HS-27A (cell line): ENCODE data around the gene NELFB.
A peak's percentile ranks its signal among the peaks of the same experiment; 100 is the strongest.

Experiments used
- DNase-seq: peaks from one replicate; pipeline ENCODE4 v3.0.0-alpha.2; 2012; ENCODE audit warnings: low read depth, missing footprints

The NELFB gene

DNA sequence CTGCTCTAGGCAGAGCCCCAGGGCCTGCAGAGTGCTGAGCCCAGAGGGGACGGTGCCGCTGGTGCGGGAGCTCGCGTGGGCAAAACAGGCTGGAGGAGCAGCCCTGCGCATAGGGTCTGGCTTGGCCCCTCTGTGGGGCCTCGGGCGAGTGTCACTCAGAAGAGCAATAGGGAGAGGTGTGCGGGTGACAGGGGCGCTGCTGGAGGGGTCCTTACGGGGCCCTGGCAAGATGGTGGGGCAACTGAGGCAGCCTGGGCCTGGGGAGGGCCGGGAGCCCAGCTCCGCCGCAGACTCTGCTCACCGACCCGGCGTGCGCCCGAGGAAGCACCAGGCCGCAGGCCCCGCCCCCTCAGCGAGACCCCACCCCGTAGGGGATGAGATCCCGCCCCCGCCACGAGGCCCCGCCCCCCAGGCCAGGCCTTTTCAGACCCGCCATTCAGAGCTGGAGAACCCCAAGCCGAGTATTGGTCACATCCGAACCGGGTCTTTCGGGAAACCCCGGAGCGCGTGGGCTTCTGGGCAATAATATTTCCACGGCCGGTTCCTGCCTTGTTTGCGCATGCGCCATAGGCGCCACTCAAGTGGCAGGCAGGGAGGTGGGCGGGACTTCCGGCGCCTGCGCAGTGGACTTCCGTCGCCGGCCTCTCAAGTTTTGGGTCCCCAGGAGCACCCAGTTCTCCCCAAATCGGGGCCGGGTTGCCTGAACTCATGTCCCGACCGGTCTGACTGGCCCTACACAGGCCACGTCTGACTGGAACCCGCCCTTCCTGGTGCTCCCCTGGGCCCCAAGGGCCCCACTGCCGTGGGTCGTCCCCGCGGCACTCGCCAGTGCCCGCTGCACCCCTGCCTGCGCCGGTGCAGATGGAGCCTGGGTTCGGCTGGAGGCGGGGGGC is 31.8 kb upstream of the NELFB start:
- DNase-seq, result peak; percentile 87

DNA sequence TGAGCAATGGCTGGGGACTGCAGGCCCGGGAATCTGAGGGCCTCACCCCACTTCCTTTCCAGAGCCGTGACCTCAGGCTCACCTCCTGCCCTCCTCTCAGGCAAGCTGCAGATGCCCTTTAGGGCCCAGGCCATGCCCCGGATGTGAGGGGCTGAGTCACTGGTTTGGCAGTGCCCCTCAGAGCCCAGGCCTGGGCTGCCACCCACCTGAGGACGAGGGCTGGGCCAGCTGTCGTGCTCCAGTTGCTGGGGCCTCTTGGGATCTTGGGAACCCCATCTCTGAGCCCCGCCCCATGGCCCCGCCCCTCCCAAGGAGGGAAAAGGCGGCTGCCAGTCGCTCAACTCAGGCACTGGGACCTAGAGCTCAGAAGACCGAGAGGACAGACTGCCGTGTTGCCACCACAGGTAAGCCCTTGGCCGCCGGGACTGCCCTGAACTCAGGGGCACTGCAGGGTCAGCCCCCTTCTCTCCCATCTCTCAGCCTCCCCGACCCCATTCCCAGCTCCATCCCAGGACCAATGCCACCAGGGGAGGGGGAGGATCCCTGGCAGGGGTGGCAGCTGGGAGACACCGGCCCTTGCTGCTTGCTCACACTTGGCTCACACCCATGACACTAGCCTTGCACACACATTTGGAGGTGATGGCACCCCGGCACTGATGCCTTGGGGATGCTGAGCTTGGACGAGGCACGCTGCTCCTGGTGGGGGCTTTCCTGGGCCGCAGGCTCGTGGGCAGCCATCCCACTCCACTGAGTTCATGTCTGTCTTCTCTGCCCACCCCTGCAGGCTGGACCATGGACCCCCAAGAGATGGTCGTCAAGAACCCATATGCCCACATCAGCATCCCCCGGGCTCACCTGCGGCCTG is 30.1 kb upstream of the NELFB start, which contains the start of gene CYSRT1:
TSS of gene CYSRT1 (plus strand) at position 345 of the 865 bp plus-strand sequence. CDS start at position 793, 448 bp downstream.
- DNase-seq, result no peak

GRCh38 chr9:137225699-137226331 is 29.3 kb upstream of the NELFB start:
- DNase-seq, result no peak

DNA sequence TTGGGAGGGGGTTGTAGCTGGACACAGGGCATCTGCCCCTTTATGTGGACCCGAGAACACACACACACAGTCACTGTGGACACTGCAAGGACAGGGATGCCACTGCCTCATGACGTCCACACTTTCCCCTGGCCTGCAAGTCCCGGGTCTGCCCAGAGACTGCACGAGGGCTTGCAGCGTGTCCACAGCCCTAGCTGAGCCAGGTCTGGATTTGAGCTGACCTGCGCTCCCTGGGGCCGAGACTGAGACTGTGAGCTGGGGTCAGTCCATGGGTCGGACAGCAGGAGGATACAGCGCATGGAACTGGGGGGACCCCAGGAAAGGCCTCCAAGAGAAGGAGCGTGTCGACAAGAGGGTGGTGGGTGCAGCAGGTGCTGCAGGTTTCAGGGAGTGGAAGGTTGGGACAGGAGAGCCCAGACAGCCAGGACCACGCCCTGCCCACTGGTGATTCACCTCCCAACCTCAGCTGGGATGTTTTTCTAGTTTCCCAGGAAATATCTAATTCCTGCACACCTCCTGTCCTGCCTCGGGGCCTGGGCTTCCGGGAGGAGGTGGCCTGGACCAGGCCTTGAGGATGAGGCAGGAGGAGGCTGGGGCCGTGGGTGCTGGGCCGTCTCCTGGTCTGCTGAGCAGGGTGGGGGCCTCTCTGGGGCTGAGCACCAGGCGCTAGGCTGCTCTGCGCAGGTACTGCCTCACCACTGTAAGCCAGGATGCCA is 28.6 kb upstream of the NELFB start:
- no peak for DNase-seq

- no peak for DNase-seq
Measured at GRCh38 chr9:137227054-137227852, 27.9 kb upstream of the NELFB start, which contains the start of gene RNF224. Gene RNF224 (plus strand): TSS chr9:137227502. CDS start chr9:137228336, 834 bp downstream.

DNA sequence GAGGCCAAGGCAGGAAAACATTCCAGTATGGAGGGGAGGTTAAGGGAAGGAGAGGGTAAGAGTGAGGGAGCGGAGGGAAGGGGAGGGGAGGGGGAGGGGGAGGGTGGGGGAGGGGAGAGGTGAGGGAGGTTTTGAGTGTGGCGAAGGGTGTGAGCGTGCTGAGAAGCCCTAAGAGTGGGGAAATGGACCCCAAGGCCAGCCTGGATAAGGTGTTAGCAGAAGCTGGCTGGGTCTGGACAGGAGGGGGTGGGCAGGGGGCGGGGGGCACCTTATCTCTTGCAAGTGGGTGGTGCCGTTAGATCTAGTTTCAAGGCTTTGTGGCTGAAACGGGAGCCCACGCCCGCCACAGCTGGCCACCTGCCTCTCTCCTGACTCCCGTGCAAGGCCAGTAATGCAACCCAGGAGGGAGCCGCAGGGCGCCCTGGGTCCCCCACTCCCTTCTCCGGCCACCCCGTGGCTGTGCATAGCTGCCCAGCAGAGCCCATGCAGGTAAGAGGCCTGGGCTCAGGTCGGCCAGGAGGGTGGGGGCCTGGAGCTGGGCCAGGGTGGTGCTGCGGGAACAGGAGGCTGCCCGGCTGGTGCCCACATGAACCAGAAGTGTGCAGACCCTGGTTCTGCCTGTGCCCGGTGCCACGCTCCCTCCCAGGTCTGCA is 27.1 kb upstream of the NELFB start:
- DNase-seq, result no peak

DNA sequence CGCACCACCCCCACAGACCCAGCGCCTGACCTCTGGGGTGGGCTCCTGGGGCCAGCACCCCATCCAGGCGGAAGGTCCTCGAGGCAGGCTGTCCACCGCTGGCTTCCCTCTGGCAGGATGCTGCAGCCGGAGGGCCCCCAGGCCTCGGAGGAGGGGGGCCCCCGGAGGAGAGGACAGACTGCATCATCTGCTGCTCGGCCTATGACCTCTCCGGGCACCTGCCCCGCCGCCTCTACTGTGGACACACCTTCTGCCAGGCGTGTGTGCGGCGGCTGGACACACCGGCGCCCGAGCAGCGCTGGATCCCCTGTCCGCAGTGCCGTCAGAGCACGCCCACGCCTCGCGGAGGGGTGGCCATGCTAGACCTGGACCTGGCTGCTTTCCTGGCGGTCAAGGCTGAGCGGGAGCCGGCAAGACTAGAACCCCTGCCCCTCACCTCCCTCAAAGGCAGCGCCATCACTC is 26.6 kb upstream of the NELFB start:
- no peak for DNase-seq

- no peak for DNase-seq
Measured at GRCh38 chr9:137228968-137229896, 25.9 kb upstream of the NELFB start.

GRCh38 chr9:137229903-137230704 is 25.0 kb upstream of the NELFB start:
- no peak for DNase-seq

DNA sequence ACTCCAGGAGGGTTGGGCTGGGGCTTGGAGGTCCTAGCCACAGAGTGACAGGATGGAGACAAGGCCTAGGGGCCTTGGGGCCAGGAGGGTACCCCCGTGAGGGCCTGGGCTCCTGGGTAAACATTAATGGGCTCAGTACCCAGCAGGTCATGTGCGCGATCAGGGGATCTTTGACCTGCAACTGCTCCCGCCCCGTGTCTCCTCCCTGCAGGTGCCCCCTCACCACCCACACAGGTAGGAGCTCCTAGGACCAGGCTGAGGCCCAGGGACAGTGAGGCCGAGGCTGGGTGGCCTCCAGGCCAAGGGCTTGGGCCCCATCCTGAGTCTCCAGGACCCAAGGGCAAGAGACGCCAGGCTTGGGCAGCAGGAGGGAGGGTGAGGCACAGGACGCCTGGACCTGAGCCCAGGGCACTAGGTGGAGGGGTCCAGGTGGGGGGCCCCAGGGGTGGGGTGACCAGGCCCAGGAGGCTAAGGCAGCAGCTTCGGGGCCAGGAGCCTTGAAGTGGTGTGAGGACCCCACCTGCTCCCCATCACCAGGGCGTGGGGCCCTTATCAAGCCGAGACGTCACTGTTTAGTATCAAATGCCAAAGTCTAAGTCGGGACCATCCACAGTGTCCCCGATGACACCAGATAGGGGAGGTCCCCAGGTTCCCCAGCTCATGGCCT is 24.3 kb upstream of the NELFB start, which contains the start of gene SLC34A3:
TSS of gene SLC34A3 (plus strand) at position 197 of the 667 bp plus-strand sequence. CDS start 802 bp downstream, outside the sequence.
- no peak for DNase-seq

- DNase-seq, result no peak
Measured at GRCh38 chr9:137231372-137232039, 23.6 kb upstream of the NELFB start.

DNA sequence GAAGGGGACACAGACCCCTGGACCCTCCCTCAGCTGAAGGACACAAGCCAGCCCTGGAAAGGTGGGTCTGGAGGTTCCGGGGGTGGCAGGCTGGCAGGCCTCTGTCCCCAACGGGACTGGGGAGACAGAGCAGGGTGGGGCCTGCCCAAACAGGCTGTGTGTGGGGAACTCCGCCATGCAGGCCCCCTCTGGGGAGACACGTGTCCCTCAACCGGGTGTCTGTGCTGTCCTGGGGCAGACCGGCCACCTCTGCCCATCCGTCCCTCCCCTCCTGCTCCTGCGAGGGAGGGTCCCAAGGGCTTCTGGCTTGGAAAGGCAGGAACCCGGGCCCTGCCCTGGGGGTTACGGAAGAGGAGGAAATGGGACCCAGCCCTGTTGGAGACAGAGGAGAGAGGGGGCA is 23.0 kb upstream of the NELFB start:
- no peak for DNase-seq

- no peak for DNase-seq
Measured at GRCh38 chr9:137232510-137232909, 22.6 kb upstream of the NELFB start.

GRCh38 chr9:137233143-137233980 is 21.8 kb upstream of the NELFB start:
- DNase-seq, result no peak

DNA sequence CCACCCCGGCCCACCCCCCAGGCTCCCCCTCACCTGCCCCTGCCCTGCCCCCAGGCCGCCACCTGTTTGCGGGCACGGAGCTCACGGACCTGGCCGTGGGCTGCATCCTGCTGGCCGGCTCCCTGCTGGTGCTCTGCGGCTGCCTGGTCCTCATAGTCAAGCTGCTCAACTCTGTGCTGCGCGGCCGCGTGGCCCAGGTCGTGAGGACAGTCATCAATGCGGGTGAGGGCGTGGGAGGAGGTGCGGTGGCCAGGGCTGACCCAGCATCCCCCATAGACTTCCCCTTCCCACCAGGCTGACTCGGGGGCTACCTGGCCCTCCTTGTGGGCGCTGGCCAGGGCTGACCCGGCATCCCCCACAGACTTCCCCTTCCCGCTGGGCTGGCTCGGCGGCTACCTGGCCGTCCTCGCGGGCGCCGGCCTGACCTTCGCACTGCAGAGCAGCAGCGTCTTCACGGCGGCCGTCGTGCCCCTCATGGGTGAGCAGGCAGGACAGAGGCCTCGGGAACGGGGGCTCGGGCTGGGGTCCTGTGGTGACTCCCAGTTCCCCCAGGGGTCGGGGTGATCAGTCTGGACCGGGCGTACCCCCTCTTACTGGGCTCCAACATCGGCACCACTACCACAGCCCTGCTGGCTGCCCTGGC is 21.0 kb upstream of the NELFB start:
- no peak for DNase-seq
